Stimulated activated CD4-positive, alpha-beta T cell treated with anti-CD3 and anti-CD28 coated beads, Interleukin-4, amount 100 ng/mL, for 48 hours (primary cell): ENCODE data around the gene MYO15B.
A peak's percentile ranks its signal among the peaks of the same experiment; 100 is the strongest.
"Not testable (repeated sequence)": the region's sequence is repeated elsewhere in the genome, so short reads cannot be mapped to it uniquely, and the experiment has no call there.

Source experiments
- DNase-seq, 2 donors: peaks; one replicate each; pipeline ENCODE4 v3.0.0-alpha.2; 2020; ENCODE audit warnings: low read depth in 2 of 2

Gene MYO15B

DNA sequence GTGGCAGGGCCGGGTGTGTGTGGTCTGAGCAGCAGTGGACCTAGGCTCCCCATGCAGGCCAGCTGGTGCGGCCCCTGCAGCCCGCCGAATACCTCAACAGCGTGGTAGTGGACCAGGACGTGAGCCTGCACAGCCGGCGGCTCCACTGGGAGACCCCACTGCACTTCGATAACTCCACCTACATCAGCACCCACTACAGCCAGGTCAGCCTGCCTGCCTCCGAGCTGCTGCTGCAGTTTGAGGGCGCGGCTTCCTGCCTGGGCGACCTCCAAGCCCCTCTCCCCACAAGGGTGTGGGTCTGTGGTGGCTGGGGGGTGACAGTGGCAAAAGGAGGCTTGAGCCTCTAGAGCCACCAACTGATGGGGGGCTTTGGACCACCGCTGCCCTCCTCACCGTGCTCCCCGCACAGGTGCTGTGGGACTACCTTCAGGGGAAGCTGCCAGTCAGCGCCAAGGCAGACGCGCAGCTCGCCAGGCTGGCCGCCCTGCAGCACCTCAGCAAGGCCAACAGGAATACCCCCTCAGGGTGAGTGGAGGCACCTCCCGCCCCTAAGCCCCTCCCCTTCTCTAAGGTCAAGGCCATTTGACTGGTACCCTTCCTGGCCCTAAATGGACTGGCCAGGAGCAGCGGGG lies 37.2 kb downstream of the MYO15B start:
- no peak for DNase-seq

DNA sequence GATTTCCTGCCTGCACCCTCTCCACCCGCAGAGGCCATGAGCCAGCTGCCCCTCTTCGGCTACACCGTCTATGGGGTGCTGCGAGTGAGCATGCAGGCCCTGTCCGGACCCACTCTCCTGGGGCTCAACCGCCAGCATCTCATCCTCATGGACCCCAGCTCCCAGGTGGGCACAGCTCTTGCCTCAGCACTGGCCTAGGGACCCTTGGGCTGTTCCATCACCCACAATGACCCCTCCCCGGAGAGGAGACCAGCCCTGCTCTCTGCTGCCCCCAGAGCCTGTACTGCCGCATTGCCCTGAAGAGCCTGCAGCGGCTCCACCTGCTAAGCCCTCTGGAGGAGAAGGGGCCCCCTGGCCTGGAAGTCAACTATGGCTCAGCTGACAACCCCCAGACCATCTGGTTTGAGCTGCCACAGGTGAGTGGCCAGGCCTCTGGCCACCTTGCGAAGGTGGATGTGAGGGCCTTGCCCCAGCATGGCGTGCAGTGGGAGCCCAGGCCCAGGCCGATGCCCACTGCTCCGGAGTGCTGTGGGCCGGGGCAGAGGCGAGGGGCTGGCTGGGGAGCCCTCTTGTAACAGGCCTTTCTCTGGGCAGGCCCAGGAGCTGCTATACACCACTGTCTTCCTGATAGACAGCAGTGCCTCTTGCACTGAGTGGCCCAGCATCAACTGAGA lies 38.4 kb downstream of the MYO15B start:
- DNase-seq = peak in 1 of 2 donors; percentile 12

DNA sequence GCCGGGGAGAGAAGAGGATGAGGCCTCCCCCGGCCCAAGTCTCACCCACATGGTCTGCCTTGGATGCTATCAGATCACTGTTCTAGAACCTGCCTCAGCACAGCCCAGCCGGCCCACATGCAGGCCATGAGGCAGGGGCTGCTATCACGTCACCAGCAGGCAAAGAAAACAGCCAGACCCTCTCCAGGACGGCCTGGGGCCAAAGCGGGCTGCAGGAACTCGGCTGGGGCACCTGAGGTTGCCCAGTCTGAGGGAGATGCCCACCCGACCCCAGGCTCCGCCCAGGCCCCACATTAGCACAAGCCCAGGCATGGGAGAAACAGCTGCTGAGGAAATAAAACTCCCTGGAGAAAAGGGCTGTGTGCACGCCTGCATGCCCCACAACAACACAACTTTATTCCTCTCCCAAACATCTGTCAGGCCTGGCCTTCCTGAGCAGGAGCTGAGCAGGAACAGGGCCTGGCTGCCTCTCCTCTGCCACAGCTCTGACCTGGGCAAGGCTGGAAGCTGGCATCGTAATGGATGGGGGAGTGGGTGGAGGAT lies 39.0 kb downstream of the MYO15B start:
- no peak for DNase-seq

DNA sequence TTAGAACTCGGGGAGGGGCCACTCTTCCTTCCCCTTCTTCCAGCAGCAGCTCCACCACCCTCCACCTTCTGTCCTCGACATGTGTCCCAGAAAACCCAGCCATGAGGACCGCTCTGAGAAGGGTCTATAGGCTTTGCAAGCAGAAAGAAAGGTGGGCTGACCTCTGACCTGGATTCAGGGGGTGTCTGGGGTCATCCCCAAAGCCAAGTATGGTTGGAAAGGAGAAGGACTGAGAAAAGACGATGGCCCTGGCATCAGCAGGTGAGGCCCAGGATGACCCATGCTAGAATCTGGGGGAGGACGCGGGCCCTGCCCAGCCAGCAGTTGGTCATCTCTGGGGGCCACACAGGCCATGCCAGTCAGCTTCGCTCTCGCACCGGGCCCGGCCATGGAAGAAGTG lies 39.5 kb downstream of the MYO15B start:
- no peak for DNase-seq

DNA sequence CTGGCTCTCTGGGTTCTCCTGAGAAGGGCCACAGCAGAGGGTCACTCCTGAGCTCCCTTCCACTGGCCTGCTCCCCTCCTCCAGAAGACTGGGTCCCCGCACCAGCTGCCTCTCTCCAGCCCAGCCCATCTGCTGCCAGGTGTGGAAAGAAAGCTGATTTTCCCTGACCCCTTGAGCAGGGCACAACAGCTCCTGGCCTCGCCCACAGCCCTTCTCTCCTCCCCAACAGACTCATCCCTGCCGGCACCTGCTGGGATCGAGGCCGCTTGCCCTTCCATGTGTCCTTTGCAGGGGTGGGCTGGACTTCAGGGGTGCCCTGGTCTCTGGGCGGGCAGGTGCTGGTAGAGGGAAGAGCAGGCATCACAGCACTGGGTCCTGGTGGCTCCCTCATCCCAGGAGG lies 40.8 kb downstream of the MYO15B start:
- DNase-seq = no peak

DNA sequence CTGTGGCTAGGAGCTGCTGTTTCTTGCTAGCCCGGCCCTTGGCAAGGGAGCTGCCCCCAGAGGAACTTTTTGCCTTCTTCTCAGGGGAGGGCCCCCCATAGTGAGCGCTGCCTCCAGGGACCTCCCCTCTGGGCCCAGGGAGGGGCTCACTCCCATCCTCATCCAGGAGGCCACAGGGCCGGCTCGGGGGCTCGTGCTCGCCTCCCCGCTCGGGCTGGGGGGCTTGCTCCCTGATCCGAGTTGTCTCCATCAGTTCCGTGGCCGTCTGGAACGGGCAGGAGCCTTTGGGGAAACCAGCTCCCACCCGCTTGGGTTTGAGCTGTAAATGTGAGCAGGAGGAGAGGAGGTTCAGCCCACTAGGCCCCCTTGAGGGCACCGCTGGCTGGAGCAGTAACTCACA lies 41.6 kb downstream of the MYO15B start:
- no peak for DNase-seq

DNA sequence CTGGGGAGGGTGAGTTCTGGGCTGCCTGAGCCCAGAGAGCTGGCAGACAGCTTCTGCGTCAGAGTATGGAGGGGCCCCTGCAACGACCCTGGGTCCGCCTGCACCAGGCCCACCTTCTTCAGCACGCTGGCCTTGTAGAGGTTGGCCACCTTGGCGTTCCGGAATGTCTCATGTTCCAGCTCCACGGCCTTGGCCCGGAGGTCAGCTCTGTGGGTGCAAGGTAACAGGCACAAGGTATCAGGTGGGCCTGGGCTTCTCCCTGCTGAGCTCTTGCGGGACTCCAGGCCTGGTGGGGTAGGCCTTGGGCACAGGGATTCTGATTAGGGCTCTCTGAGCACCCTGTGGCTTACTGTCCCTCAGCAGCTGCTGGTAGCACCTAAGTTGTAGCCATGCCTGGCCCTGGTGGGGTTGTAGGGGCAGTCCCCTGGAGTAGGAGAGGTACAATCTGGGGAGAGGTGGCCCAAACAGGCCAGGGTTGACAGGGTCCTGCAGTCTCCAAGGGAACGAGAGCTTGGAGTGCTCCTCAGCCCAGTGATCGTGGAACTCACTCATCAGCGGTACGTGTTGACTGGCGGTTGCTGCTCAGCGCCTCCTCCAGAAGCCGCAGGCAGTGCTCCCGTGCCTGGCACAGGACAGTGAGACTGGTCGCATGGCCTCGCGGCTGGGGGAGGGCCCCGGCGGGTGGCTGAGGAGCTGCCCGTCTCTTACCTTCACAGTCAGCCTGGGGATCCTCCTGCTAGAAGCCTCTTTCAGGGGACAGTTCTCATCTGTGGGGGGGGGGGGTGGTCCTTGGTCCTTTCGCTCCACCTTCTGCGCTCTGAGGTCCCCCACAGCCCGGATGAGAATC lies 42.7 kb downstream of the MYO15B start:
- DNase-seq = no peak

DNA sequence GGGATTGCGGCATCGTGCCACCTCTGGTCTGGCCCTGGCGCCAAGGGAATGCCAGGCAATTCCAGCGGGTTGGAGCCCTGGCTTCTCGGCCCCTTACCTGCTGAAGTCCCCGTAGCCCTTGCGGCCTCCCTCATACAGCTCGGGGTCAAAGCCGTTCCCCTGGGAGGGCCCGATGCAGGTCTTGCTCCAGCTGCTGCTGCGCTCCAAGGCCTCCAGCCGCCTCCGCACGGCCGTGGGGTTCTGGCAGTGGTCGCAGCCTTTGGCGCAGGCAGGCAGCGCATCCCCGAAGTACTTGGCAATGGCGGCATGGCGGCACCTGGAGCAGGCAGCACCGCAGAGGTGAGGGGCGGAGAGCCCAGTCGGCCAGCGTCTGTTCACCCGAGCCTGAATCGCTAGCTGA lies 43.8 kb downstream of the MYO15B start:
- DNase-seq = no peak

DNA sequence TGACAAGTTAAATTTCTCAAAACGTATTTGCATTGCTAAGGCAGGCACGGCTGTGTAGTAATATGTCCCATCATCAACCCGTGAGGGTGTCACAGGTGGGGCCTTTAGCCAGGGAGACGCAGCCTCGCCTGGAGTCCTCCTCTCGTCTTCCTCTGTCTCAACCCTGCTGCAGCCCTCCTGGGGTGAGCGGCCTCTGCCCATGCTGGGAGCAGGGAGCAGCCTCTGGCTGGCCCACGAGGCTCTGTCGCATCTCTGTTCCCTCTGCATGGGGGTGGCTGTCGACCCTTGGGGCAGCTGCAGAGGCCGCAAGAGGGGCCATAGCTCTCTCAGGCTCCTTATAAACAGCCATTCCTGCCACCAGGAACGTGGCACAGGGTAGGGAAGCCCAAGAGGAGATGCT lies 44.8 kb downstream of the MYO15B start:
- DNase-seq = no peak

DNA sequence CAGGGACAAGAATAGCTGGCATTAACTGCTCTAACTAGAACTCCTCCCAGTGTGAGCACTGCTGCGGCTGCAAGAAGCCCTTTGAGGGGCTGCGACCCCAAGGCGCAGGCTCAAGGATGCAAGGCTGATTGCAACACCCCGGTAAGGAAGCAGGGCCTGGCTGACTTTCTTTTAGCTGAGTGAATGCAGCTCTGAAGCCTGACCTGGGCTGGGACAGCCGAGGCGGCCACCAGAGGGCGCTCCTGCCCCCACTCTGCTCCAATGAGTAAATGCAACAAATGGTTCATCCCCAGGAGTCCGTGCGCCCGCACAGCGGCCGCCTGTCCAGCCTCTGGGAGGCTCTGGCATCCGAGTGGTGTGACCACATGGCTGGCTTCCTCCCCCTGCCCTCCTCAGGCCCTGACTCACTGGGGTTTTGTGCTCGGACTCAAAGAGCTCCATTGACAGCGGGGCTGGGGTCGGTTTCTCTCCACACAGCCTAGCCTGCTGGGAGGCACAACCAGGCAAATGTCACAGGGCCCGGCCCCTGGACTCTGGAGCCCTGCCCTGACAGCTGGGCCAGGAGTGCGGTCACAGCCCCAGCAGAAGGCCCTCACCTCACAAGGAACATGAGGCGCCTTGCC lies 45.4 kb downstream of the MYO15B start, which contains the start of gene SMIM5:
TSS of gene SMIM5 (plus strand) at position 572 of the 623 bp plus-strand sequence. CDS start 6,768 bp downstream, outside the sequence.
- DNase-seq = peak; percentile 75 to 86

DNA sequence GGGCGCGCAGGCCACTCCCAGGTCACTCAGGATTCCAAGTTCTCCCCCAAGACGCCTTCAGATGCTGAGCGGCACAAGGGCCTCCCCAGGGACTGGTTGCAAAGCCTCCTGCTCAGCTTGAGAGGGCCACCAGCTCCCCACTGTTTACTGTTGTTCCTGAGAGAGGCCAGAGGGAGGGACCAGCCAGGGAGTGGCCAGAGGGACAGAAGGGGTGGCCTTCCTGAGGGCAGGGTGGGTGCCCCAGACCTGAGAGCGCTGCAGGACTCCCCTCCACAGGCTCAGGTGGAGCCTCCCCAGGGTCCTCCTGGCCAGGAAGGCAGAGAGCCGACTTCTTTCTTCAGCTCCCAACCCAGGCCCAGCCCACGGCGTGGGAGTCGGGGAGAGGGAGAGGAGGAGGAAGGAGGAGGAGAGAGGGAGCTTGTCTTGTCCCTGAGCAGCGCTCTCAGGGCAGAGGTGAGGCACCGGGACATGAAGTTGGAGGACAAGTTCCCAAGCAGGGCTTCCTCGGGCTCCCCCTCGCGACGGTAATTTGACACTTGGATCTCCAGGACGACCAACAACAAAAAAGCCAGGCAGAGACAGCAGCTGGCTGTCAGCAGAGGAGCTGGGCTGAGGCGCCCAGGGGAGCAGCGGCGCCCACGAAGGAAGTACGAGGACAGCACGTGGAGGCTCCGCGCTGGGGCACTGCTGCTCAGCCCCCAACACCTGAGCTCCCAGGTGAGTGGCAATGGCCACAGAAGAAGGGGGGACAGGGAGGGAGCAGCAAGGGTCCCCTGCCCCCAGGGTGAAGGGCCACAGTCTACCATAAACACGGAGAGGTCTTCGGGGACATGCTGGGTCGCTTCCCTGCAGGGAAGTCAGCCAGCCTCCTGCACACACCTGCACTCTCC lies 46.1 kb downstream of the MYO15B start:
- peak; percentile 32 to 36 for DNase-seq

DNA sequence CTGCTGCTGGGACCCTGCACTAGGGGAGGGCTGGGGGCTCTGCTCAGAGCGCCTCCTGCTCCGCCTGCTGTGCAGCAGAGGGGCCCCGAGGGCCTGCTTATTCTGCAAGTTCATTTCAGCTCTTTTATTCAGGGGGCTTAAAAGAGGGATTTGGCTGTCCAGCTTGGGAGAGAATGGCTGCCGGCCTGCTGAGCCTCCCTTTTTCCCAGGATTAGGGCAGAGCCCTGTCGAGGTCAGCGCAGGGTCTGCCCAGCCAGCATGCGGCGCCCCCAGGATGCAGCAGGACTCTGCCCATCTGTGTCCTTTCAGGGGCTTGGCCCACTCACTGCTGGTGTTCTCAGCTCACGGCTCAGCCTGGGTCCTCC lies 46.8 kb downstream of the MYO15B start:
- no peak for DNase-seq

DNA sequence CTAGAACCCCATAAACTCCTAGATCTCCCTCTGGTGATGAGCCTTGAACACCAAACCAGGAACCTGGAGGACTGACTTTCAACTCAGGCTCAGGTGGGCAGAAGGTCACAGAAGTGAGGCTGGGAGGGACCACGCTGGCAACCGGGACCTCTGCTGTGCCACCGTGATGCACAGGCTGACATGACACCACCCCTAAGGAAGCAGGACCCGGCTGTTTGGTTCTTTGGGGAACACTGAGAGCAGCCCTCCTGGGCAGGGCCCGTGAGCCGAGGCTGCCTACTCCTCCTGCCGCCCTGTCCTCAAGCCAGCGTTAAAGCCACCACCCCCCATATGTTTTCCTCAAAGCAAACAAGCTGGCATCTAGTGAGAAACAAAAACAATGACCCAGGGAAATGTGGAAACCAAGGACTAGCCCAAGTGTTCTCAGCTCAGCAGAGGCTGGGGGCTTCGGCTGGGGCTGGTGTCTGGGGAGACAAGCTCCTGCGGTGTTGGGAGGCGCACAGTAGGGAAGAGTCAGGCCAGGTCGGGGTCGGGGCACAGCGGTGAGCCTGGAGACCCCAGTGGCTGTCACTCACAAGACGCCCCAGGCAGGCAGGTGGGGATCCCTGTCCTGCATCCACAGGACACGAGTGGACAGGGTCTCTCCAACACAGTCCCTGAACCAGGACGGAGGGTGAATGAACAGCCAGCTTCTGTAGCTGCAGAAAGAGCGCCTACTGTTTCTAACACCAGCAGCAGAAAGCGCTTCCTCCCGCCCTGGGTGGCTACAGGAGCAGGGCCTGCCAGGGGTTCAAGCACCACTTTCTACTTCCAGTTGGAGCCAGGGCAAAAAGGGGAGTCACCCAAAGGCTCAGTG lies 47.4 kb downstream of the MYO15B start:
- no peak for DNase-seq

DNA sequence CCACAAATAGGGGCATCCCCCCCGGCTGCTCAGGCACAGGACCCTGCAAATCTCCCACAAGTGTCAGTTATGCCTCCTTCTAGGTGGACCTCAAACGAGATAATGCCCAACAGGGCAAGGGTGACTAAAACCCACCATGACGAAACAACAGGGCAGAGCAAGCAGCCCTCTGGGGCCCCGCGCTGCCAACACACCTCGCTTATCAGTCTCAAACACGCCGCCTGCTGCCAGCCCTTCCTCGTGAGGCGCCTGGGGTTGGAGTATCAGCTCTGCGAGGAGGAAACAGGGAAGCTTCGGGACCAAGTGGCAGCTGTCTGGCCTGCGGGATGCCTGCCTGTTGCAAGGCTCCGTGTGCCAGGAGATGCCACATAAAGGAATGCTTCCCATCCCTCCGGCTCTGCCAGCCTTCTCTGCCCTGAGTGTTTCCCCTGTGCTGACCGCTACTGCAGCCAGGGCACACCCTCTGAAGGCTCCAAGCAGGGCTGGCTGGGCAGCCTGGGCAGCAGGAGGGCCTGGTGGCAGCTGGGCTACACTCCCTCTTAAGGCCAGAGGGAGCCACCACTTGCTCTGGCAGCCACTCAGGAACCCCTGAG lies 48.1 kb downstream of the MYO15B start:
- DNase-seq = no peak

DNA sequence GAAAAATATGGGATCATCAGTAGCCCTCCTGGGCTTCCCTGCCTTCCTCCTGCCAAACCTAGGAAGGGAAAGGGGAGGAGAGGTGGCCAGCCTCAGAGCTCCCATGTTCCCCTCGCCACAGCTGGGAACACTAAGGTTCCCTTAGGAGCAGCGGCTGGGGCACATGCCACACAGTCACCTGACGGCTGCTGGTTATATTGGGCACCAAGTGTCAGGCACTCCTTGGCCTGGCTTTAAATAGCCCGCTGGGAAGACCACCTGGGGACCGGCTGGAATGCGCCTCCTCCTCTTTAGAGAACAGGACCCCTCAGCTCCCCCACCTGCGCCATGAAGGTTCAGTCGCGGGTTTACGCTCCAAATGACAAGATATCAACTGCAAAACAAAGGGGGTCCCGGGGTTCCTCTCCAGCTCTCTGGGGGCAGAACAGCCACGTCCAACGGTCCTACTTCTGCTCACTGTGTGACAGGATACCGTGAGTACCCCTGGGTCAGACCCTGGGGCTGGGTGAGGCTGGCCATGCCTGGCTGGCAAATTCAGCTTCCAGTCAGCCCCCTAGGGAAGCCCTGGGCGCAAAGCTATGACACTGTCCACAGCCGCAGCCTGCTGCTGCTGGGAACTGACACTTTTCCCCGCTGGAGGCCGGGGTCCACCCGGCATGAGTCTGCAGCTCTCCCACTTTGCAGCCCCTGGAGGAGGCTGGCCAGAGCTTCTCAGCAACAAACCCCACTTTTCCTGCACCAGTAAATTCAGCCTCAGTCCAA lies 49.0 kb downstream of the MYO15B start:
- no peak for DNase-seq

DNA sequence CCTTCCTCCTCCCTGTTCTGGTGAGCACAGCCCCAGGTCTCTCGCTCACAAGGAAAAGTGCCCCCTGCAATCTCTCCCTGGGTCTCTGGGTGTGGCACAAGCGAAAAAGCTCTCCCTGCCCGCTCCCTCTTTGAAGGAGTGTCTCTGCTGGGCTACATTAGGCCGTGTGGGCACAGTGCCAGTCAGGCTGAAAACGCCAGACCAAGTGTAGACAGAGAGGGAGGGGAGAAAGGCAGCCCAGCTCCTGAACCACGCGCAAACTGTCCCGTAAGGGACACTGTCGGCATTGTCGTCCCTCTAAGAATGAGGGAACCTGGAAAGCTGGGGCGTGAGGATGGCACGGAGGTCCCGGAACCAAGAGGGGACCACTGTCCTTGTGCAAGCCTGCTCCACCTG lies 49.5 kb downstream of the MYO15B start:
- DNase-seq = no peak

DNA sequence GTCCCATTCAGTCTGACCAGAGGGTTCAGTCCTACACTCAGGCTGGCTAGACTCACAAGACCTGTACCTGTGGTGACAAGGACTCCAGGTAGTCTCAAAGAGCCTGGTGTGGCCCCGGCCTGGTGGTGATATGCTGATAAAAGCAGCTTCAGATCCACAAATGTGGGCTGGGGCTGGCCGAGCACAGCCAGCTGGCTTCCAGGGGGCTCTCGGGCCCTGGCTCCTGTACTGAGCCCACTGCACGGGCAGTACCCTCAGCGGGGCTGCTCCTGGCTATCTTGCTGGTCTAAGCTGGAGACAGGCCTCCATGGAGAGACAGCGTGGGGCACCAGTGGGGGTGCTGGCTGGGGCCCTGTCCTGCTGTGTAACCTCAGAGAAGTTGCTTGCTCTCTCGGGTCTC lies 50.0 kb downstream of the MYO15B start:
- no peak for DNase-seq

DNA sequence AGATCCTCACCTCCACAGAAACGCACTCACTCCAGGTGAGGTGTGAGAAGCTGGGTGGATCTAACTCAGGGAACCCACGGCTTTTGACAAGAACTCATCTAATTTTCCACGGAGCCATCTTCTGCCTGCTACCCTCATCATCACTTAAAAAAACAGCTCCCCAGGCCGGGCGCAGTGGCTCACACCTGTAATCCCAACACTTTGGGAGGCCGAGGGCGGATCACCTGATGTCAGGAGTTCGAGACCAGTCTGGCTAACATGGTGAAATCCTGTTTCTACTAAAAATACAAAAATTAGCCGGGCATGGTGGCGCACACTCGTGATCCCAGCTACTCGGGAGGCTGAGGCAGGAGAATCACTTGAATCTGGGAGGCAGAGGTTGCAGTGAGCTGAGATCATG lies 50.4 kb downstream of the MYO15B start:
- not testable (repeated sequence) for DNase-seq

DNA sequence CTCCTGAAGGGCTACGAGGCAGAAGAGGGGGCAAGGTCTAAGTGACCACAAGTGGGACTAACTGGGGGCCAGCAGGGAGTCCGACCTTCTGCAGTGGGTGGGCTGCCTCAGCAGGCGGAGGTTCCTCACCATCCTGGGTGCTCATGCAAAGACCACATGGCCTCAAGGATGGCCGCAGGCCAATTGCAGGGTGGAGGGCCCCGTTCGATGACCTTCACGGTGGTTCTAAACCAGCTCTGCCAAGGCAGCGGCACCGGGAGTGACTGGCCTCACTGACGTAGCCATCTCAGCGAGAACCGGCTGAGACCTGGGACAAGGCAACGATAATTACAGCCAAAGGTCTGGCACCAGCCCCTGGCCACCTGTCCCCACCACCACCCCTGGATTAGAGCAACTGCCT lies 51.3 kb downstream of the MYO15B start:
- no peak for DNase-seq
